COLO668 (cell line): ENCODE data around the gene AUNIP.
"Not testable (repeated sequence)": the region's sequence is repeated elsewhere in the genome, so short reads cannot be mapped to it uniquely, and the experiment has no call there.

Source experiments
- DNase-seq: peaks from one replicate; lab custom pipeline; 2025; ENCODE audit not compliant: unreplicated experiment; lab: John Stamatoyannopoulos, UW

AUNIP gene

GRCh38 chr1:25867210-25867991 is 8.1 kb upstream of the AUNIP start:
- peak; percentile 47 for DNase-seq

GRCh38 chr1:25866288-25866687 is 7.0 kb upstream of the AUNIP start:
- DNase-seq = no peak

GRCh38 chr1:25864434-25864833 is 5.2 kb upstream of the AUNIP start:
- no peak for DNase-seq

GRCh38 chr1:25863486-25864262 is 4.4 kb upstream of the AUNIP start:
- DNase-seq = no peak

GRCh38 chr1:25862785-25863485 is 3.7 kb upstream of the AUNIP start:
- DNase-seq = no peak

DNA sequence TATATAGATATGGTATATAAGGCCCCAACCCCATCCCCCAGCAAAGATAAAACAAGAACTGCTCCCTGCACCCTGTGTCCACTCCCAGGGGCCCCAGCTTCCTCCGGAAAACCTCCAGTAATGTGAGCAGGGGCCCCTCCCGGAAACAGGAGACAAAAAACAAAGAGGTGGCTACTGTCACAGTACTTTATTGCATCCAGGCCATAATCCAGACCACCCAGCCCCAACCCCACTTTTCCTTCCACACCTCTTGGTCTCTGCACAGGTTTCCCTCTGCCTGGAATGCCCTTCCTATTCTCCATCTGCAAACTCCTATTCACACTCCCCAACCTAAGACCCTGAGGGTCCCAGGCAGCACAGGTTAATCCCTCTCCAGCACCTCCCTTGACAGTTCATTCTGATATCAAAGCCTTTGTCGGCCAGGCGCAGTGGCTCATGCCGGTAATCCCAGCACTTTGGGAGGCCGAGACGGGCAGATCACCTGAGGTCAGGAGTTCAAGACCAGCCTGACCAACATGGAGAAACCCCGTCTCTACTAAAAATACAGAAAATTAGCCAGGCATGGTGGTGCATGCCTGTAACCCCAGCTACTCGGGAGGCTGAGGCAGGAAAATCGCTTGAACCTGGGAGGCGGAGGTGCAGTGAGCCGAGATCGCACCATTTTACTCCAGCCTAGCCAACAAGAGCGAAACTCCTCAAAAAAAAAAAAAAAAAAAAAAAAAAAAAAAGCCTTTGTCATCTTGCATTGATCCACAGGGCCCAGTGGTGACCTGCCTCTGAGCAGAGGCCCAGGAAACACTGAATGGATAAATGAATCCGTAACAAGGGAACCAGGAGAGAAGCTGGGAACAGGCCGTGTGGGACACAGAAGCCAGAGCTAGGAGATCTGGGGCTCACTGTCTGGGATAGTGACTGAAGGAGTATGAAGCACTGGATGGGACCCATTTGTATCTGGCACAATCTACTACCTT is 2.3 kb upstream of the AUNIP start:
- DNase-seq = no peak

- DNase-seq = no peak
These were observed 763 bp downstream of the AUNIP start for GRCh38 chr1:25858494-25858893.

GRCh38 chr1:25856856-25857255 is 2.4 kb downstream of the AUNIP start:
- DNase-seq = no peak

GRCh38 chr1:25854554-25854953 is 4.7 kb downstream of the AUNIP start:
- DNase-seq = no peak

- no peak for DNase-seq
These were observed 10.7 kb downstream of the AUNIP start for GRCh38 chr1:25848531-25848930.

GRCh38 chr1:25847929-25848328 is 11.3 kb downstream of the AUNIP start:
- no peak for DNase-seq

GRCh38 chr1:25845664-25846063 is 13.6 kb downstream of the AUNIP start:
- no peak for DNase-seq

DNA sequence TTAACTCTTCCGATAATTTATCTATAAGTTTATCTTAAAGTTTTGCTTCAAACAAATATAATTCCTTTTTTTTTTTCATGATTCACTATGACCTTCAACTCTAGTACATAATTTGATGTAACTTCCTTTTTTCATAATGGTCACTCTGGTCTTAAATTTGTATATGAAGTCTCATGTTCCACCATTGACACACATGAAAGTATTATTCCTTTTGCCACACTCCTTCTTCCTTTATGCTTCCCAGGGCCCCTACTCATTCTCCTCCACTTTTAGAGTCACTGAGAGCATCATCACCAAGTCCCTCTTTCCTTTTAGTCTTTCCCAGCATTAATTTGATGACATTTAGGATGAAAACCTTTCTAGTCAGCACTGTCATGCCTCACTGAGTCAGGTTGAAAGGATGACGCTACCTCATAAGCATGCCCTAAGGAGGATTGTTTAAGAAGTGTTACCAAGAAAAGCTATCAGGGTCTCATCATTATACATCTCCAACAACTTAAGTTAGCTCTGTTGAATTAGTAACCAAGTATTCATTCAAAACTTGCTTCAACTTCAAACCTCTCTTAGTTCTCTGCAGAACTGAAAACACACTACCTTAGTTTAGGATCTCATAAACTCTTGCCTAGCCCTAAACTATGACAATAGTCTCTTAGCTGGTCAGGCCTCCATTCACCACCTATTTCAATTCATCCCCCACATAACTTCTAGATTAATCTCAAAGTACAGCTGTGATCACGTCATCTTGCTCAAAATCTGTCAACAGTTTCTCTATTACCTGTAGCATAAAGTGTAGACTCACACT is 14.5 kb downstream of the AUNIP start:
- DNase-seq = no peak

GRCh38 chr1:25843483-25843882 is 15.8 kb downstream of the AUNIP start:
- DNase-seq = no peak

GRCh38 chr1:25839808-25840207 is 19.4 kb downstream of the AUNIP start:
- DNase-seq = not testable (repeated sequence)

DNA sequence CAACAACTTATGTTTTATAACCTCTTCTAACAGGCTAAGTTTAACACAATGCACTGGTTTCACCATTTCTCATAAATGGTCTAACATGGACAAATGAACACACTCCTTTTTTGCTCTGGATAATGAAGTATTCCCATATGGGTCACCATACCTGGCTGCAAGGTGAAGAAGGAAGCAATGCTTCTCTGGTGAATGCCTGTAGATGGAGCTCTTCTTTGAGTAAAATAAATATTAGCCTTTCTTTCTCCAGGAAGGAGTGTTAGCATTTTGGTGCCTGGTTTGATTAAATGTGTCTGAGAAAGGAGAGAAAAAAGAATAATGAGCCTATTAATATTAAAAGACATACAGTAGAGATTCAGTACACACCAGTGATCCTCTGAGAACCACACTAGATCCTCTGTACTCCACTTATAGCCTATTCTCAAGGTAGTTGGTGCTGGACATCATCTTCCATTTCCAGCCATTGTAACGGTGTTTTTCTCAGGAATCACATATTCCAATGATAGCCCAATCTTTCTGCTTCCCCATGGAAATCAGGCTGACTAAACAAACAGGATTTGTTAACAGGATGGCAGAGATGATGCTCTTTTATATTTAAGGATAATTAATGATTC is 21.9 kb downstream of the AUNIP start:
- no peak for DNase-seq

DNA sequence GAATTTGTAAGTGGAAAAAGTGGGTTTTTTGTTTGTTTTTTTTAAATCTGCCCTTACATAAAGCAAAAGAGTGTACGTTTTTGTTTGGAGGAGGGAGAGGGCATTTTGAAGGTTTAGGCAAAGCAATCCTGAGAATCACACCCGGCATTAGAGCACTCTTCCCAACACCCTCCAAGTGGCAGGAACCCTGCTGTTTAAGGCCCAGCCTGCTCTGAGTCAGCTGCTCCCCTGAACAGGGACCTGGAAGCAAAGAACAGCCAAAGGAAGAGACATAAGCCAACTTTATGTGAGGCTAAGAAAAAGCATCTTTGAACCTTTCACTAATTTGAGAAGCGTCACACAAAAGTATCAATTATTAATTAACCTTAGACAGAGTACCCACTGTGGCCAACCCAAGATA is 22.6 kb downstream of the AUNIP start:
- no peak for DNase-seq

DNA sequence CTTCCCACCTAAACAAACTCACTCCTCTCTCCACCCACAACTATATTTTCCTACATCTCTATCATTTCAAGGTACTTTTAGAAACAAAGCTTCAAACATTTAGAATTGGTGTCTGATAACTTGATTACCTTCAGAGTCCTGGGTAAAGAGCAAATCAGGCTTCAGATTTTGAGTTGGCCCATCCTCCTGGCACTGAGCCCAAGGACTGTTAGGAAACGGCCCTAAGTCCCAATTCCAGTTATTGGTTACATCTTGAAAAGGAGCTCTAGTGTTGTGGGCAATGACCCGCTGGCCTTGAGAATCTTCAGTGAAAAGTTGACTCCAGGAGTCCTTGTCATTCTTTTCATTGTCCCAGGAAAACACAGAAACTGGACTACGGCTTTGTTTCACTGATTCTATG is 24.4 kb downstream of the AUNIP start:
- DNase-seq = no peak

GRCh38 chr1:25833158-25833557 is 26.1 kb downstream of the AUNIP start:
- no peak for DNase-seq
